Amniotic stem cell (primary cell): ENCODE measurements around the gene DENND1A.
"Not testable (repeated sequence)": the region's sequence is repeated elsewhere in the genome, so short reads cannot be mapped to it uniquely, and the experiment has no call there.

Source experiments
- DNase-seq: peaks from one replicate; lab custom pipeline; 2025; lab: John Stamatoyannopoulos, UW

DENND1A gene

GRCh38 chr9:123414936-123415930, 514.7 kb downstream of the DENND1A start:
- no peak for DNase-seq

GRCh38 chr9:123414204-123414603, 515.7 kb downstream of the DENND1A start:
- no peak for DNase-seq

GRCh38 chr9:123412171-123412820, 517.6 kb downstream of the DENND1A start:
- no peak for DNase-seq

GRCh38 chr9:123411636-123412035, 518.3 kb downstream of the DENND1A start:
- no peak for DNase-seq

- DNase-seq, result no peak
Observed at GRCh38 chr9:123411191-123411590, 518.7 kb downstream of the DENND1A start.

GRCh38 chr9:123410281-123410910, 519.5 kb downstream of the DENND1A start:
- no peak for DNase-seq

- no peak for DNase-seq
Observed at GRCh38 chr9:123408313-123409262, 521.3 kb downstream of the DENND1A start.

- no peak for DNase-seq
Observed at GRCh38 chr9:123407217-123407851, 522.6 kb downstream of the DENND1A start.

GRCh38 chr9:123406691-123407216, 523.2 kb downstream of the DENND1A start:
- no peak for DNase-seq

GRCh38 chr9:123406016-123406415, 523.9 kb downstream of the DENND1A start:
- no peak for DNase-seq

GRCh38 chr9:123402981-123403509, 526.9 kb downstream of the DENND1A start:
- no peak for DNase-seq

GRCh38 chr9:123401879-123402513, 527.9 kb downstream of the DENND1A start:
- DNase-seq, result no peak

GRCh38 chr9:123400926-123401503, 528.9 kb downstream of the DENND1A start:
- DNase-seq, result no peak

- no peak for DNase-seq
Observed at GRCh38 chr9:123399803-123400378, 530.0 kb downstream of the DENND1A start.

GRCh38 chr9:123398938-123399337, 531.0 kb downstream of the DENND1A start:
- not testable (repeated sequence) for DNase-seq

- no peak for DNase-seq
Observed at GRCh38 chr9:123397975-123398374, 532.0 kb downstream of the DENND1A start.

GRCh38 chr9:123395689-123396511, 534.0 kb downstream of the DENND1A start:
- DNase-seq, result no peak

- no peak for DNase-seq
Observed at GRCh38 chr9:123395276-123395688, 534.6 kb downstream of the DENND1A start.
